Activated CD8-positive, alpha-beta memory T cell treated with anti-CD3 and anti-CD28 coated beads, Interleukin-2, amount 10 ng/mL, durations not matched to agents 7 days and 5 days (primary cell): ENCODE results near the gene CACNB3. TPM values are rescaled to one million over a fixed set of nuclear protein-coding genes. Genes with fewer than 3 reads are reported as not detected.
"Not testable (repeated sequence)": the region's sequence is repeated elsewhere in the genome, so short reads cannot be mapped to it uniquely, and the experiment has no call there.

Source experiments
- ATAC-seq: fragments of 150-1000 bp; cut with Tn5 transposase; one replicate; pipeline ENCODE4 v1.10.0; 2021; ENCODE audit warnings: moderate library complexity
- CTCF ChIA-PET: fragments of 350-600 bp; sonication (Branson Sonifier 250); formaldehyde crosslinking; loops from one replicate; lab custom pipeline; 2021; ENCODE audit warnings: antibody characterized with exemption; lab: Charles Lee
- DNase-seq: peaks from one replicate; pipeline ENCODE4 v3.0.0-alpha.2; 2020
- H3K27ac Mint-ChIP-seq: one replicate; pipeline ENCODE4 v1.8.0; 2021; ENCODE audit warnings: mild to moderate bottlenecking, mixed read lengths
- H3K27me3 Mint-ChIP-seq: one replicate; pipeline ENCODE4 v1.8.0; 2021; ENCODE audit warnings: mixed read lengths
- H3K36me3 Mint-ChIP-seq: one replicate; pipeline ENCODE4 v1.8.0; 2021; ENCODE audit warnings: mild to moderate bottlenecking, mixed read lengths
- H3K4me1 Mint-ChIP-seq: one replicate; pipeline ENCODE4 v1.8.0; 2021; ENCODE audit warnings: mixed read lengths
- H3K4me3 Mint-ChIP-seq: one replicate; pipeline ENCODE4 v1.8.0; 2021; ENCODE audit warnings: mild to moderate bottlenecking, moderate library complexity, mixed read lengths
- H3K9me3 Mint-ChIP-seq: one replicate; pipeline ENCODE4 v1.8.0; 2022; ENCODE audit warnings: low read depth, mixed read lengths
- total RNA-seq, 2 experiments: library from RNA; stranded (reverse); gene quantifications; one replicate each; pipeline ENCODE4 v1.2.3, GENCODE V29; 2021

Gene CACNB3
- total RNA-seq, 2 experiments from 2014 or later = 11.0 to 12.8 TPM

- CTCF ChIA-PET = interaction anchor here (0.7 to 1.9 kb wide), 4 partner anchors 12 to 25 kb away, joined by 3 to 8 read pairs (median 4); no protein-coding TSS in a partner anchor
- Mint-ChIP-seq H3K9me3 (no peaks in the 10 kb centered on the region), H3K27ac (no peak overlapping the region), H3K27me3 (no peaks in the 10 kb centered on the region), H3K4me3 (no peak overlapping the region), H3K4me1 (peaks cover 13% of the 10 kb centered on the region), H3K36me3 (peaks cover 19% of the 10 kb centered on the region)
- ATAC-seq (no peak), DNase-seq (no peak)
Observed at GRCh38 chr12:48827513-48828096, 9.3 kb downstream of the CACNB3 start.

GRCh38 chr12:48828293-48828692 is 10.0 kb downstream of the CACNB3 start:
- CTCF ChIA-PET = interaction anchor here (0.6 to 0.8 kb wide), 3 partner anchors 11 to 250 kb away, joined by 3 read pairs; no protein-coding TSS in a partner anchor
- Mint-ChIP-seq H3K27me3 (no peaks in the 10 kb centered on the region), H3K36me3 (peaks cover 21% of the 10 kb centered on the region), H3K9me3 (no peaks in the 10 kb centered on the region), H3K4me1 (peaks cover 13% of the 10 kb centered on the region), H3K27ac (no peak overlapping the region), H3K4me3 (no peak overlapping the region)
- ATAC-seq (no peak), DNase-seq (no peak)

GRCh38 chr12:48828841-48829575 is 10.7 kb downstream of the CACNB3 start:
- H3K27me3 Mint-ChIP-seq = no peaks in the 10 kb centered on the region
- H3K4me3 Mint-ChIP-seq = no peak overlapping the region
- no peak overlapping the region for H3K27ac Mint-ChIP-seq
- no peak for ATAC-seq
- no peak for DNase-seq
- peaks cover 7% of the 10 kb centered on the region for H3K4me1 Mint-ChIP-seq
- H3K36me3 Mint-ChIP-seq = peaks cover 25% of the 10 kb centered on the region
- CTCF ChIA-PET = interaction anchor here (0.6 kb wide), 1 partner anchor 249 kb away, joined by 3 read pairs; no protein-coding TSS in a partner anchor
- H3K9me3 Mint-ChIP-seq = no peaks in the 10 kb centered on the region

GRCh38 chr12:48831257-48831656 is 13.0 kb downstream of the CACNB3 start:
- Mint-ChIP-seq H3K27me3 (no peaks in the 10 kb centered on the region), H3K27ac (no peak overlapping the region), H3K36me3 (peaks cover 35% of the 10 kb centered on the region), H3K4me3 (no peak overlapping the region), H3K4me1 (no peaks in the 10 kb centered on the region), H3K9me3 (no peaks in the 10 kb centered on the region)
- ATAC-seq (no peak), DNase-seq (no peak)
- CTCF ChIA-PET = interaction anchor here (3.9 kb wide), 1 partner anchor 16 kb away, joined by 17 read pairs; no protein-coding TSS in a partner anchor

GRCh38 chr12:48832321-48833060 is 14.2 kb downstream of the CACNB3 start:
- H3K9me3 Mint-ChIP-seq = no peaks in the 10 kb centered on the region
- no peaks in the 10 kb centered on the region for H3K4me1 Mint-ChIP-seq
- H3K4me3 Mint-ChIP-seq = no peak overlapping the region
- no peak overlapping the region for H3K27ac Mint-ChIP-seq
- H3K36me3 Mint-ChIP-seq = peaks cover 47% of the 10 kb centered on the region
- CTCF ChIA-PET = interaction anchor here (1.1 to 3.9 kb wide), 2 partner anchors 17 to 58 kb away, joined by 3 to 17 read pairs; no protein-coding TSS in a partner anchor
- no peak for ATAC-seq
- H3K27me3 Mint-ChIP-seq = no peaks in the 10 kb centered on the region
- no peak for DNase-seq

- H3K27ac Mint-ChIP-seq = no peak overlapping the region
- H3K4me3 Mint-ChIP-seq = no peak overlapping the region
- peaks cover 48% of the 10 kb centered on the region for H3K36me3 Mint-ChIP-seq
- H3K4me1 Mint-ChIP-seq = no peaks in the 10 kb centered on the region
- no peak for ATAC-seq
- no peaks in the 10 kb centered on the region for H3K27me3 Mint-ChIP-seq
- DNase-seq = no peak
- no peaks in the 10 kb centered on the region for H3K9me3 Mint-ChIP-seq
- CTCF ChIA-PET = no interaction called here
Observed at GRCh38 chr12:48838048-48838447, 19.8 kb downstream of the CACNB3 start.

- H3K4me3 Mint-ChIP-seq, H3K4me1 Mint-ChIP-seq, DNase-seq, ATAC-seq, H3K27ac Mint-ChIP-seq, H3K9me3 Mint-ChIP-seq, CTCF ChIA-PET, H3K27me3 Mint-ChIP-seq: not testable (repeated sequence)
- H3K36me3 Mint-ChIP-seq = peaks cover 40% of the 10 kb centered on the region
Observed at GRCh38 chr12:48842021-48842420, 23.7 kb downstream of the CACNB3 start.

GRCh38 chr12:48851883-48852733 is 33.8 kb downstream of the CACNB3 start, which contains the start of gene DDX23:
DDX23 (minus strand) TSS chr12:48852163; CDS start chr12:48845782, 6,381 bp downstream.
- CTCF ChIA-PET = interaction anchor here (0.7 to 12.7 kb wide), 39 partner anchors 9 to 414 kb away, joined by 3 to 211 read pairs (median 6); partner anchors contain the start of genes ARF3, DDN, FKBP11 and PRKAG1

GRCh38 chr12:48852734-48853688 is 34.7 kb downstream of the CACNB3 start:
- ATAC-seq = peak; percentile 35
- Mint-ChIP-seq H3K27me3 (no peaks in the 10 kb centered on the region), H3K27ac (peak overlapping the region; percentile 97), H3K4me3 (peak overlapping the region; percentile 96), H3K36me3 (peaks cover 16% of the 10 kb centered on the region), H3K9me3 (no peaks in the 10 kb centered on the region), H3K4me1 (peaks cover 30% of the 10 kb centered on the region)
- DNase-seq = peak; percentile 94
- CTCF ChIA-PET = interaction anchor here (0.7 to 12.7 kb wide), 52 partner anchors 8 to 413 kb away, joined by 3 to 211 read pairs (median 5); partner anchors contain the start of genes ARF3, DDN, FKBP11 and PRKAG1

More at GRCh38 chr12:48851883-48852733, 33.8 kb downstream of the CACNB3 start, which contains the start of gene DDX23:
- DNase-seq (peak; percentile 97), ATAC-seq (peak; percentile 94)
- H3K9me3 Mint-ChIP-seq = no peaks in the 10 kb centered on the region
- peaks cover 33% of the 10 kb centered on the region for H3K4me1 Mint-ChIP-seq
- H3K27me3 Mint-ChIP-seq = no peaks in the 10 kb centered on the region
- peak within 1 kb of the TSS; percentile 96 for H3K4me3 Mint-ChIP-seq
- H3K27ac Mint-ChIP-seq = peak within 1 kb of the TSS; percentile 97
- H3K36me3 Mint-ChIP-seq = peaks cover 16% of the 10 kb centered on the region

- DNase-seq (no peak), ATAC-seq (no peak)
- H3K9me3 Mint-ChIP-seq = no peaks in the 10 kb centered on the region
- CTCF ChIA-PET = interaction anchor here (0.6 to 12.7 kb wide), 11 partner anchors 12 to 143 kb away, joined by 3 to 211 read pairs (median 44); partner anchors contain the start of genes DDN and RND1
- H3K36me3 Mint-ChIP-seq = peaks cover 14% of the 10 kb centered on the region
- H3K27ac Mint-ChIP-seq = no peak overlapping the region
- H3K4me1 Mint-ChIP-seq = peaks cover 26% of the 10 kb centered on the region
- no peaks in the 10 kb centered on the region for H3K27me3 Mint-ChIP-seq
- H3K4me3 Mint-ChIP-seq = no peak overlapping the region
Observed at GRCh38 chr12:48854488-48854887, 36.2 kb downstream of the CACNB3 start.

GRCh38 chr12:48854932-48855331 is 36.6 kb downstream of the CACNB3 start:
- peaks cover 11% of the 10 kb centered on the region for H3K36me3 Mint-ChIP-seq
- H3K9me3 Mint-ChIP-seq, DNase-seq, ATAC-seq, H3K27ac Mint-ChIP-seq, H3K4me3 Mint-ChIP-seq, H3K27me3 Mint-ChIP-seq: not testable (repeated sequence)
- peaks cover 22% of the 10 kb centered on the region for H3K4me1 Mint-ChIP-seq
- CTCF ChIA-PET = interaction anchor here (5.0 to 12.7 kb wide), 5 partner anchors 12 to 133 kb away, joined by 61 to 211 read pairs (median 86); partner anchors contain the start of gene RND1
